Measurements from ENCODE around the gene TUBB2B. TPM values are rescaled to one million over a fixed set of nuclear protein-coding genes. Genes with fewer than 3 reads are reported as not detected.

The TUBB2B gene
- total and polyA plus RNA-seq, 4 donors, result 0.85 to 4.3 (median 2.6) TPM

DNA sequence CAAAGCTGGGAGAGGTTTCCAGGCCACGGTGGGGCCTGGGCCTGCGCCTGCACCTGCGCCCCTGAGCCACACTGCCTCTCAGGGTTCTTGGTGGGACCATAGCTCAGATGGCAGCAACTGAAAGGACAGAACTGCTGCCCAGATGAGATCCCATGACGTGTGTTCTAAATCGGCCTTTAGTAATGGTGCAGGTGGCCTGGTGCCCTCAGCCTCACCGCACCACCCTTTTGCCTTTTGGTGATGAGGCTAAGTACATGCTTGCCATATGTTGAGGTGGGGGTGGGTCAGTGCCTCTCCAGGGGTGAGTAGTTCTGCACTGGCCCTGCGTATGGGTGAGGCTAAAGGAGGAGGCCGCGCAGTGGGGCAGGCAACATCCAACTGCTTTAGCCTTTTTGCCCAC, 38.7 kb upstream of the TUBB2B start:
- Histone ChIP-seq H3K36me3 (ENCODE audit: control insufficient read depth in 4 of 4, insufficient read depth in 4 of 4, low read length in 4 of 4) (peaks cover 8 to 34% (median 16%) of the 10 kb centered on the region in 4 donors), H3K27ac (ENCODE audit: low read depth in 1 of 2, low read length in 1 of 2) (no peak overlapping the region), H3K4me3 (no peak overlapping the region), H3K9me3 (ENCODE audit: control insufficient read depth in 4 of 4, insufficient read depth in 3 of 4, low read length in 3 of 4) (no peaks in the 10 kb centered on the region), H3K9ac (ENCODE audit: insufficient read depth in 1 of 2, low read length in 2 of 2) (no peak overlapping the region), H3K27me3 (ENCODE audit: control insufficient read depth in 3 of 3, insufficient read depth in 3 of 3, low read length in 2 of 3) (no peaks in the 10 kb centered on the region), H3K4me1 (ENCODE audit: control insufficient read depth in 5 of 5, insufficient read depth in 5 of 5, low read length in 5 of 5) (peaks cover 0 to 7% (median under 1%) of the 10 kb centered on the region in 5 donors)
- TF ChIP-seq, protein P1, sequence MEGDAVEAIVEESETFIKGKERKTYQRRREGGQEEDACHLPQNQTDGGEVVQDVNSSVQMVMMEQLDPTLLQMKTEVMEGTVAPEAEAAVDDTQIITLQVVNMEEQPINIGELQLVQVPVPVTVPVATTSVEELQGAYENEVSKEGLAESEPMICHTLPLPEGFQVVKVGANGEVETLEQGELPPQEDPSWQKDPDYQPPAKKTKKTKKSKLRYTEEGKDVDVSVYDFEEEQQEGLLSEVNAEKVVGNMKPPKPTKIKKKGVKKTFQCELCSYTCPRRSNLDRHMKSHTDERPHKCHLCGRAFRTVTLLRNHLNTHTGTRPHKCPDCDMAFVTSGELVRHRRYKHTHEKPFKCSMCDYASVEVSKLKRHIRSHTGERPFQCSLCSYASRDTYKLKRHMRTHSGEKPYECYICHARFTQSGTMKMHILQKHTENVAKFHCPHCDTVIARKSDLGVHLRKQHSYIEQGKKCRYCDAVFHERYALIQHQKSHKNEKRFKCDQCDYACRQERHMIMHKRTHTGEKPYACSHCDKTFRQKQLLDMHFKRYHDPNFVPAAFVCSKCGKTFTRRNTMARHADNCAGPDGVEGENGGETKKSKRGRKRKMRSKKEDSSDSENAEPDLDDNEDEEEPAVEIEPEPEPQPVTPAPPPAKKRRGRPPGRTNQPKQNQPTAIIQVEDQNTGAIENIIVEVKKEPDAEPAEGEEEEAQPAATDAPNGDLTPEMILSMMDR (IDR thresholded peaks at IDR 0.05; ENCODE audit: control extremely low read depth, extremely low read depth), result no peak
- no peak for ATAC-seq (ENCODE audit: insufficient read depth, low FRiP score)
- no peak for DNase-seq
- 52 to 63% methylated on average over 9 of the region's 9 CpGs for WGBS, 2 donors

DNA sequence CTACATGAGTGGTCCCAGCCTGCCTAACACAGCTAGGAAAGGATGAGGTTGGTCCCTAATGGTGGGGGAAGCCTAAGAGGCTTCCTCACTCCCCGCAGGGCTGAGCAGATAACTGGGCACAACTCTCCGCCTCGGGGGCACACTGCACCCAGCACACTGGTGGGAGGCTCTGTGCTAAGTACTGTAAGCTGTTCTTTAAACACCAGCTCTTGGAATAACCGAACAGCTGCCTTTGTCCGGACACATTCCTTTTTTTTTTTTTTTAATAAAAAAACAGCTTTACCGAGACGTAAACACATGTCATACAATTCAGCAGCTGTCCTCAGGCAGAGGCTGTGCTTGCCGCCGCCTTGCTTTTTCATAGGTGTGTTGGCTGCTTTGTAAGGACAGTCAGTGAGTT, 38.2 kb upstream of the TUBB2B start:
- Histone ChIP-seq H3K4me3 (no peak overlapping the region), H3K9ac (ENCODE audit: insufficient read depth in 1 of 2, low read length in 2 of 2) (no peak overlapping the region), H3K27ac (ENCODE audit: low read depth in 1 of 2, low read length in 1 of 2) (no peak overlapping the region), H3K36me3 (ENCODE audit: control insufficient read depth in 4 of 4, insufficient read depth in 4 of 4, low read length in 4 of 4) (peaks cover 8 to 30% (median 14%) of the 10 kb centered on the region in 4 donors), H3K4me1 (ENCODE audit: control insufficient read depth in 5 of 5, insufficient read depth in 5 of 5, low read length in 5 of 5) (peaks cover 0 to 10% (median 6%) of the 10 kb centered on the region in 5 donors), H3K27me3 (ENCODE audit: control insufficient read depth in 3 of 3, insufficient read depth in 3 of 3, low read length in 2 of 3) (no peaks in the 10 kb centered on the region), H3K9me3 (ENCODE audit: control insufficient read depth in 4 of 4, insufficient read depth in 3 of 4, low read length in 3 of 4) (no peaks in the 10 kb centered on the region)
- DNase-seq, result no peak
- TF ChIP-seq, protein P1 (IDR thresholded peaks at IDR 0.05; ENCODE audit: control extremely low read depth, extremely low read depth), result no peak
- ATAC-seq (ENCODE audit: insufficient read depth, low FRiP score), result no peak
- 66 to 67% methylated on average over 9 of the region's 9 CpGs for WGBS, 2 donors

DNA sequence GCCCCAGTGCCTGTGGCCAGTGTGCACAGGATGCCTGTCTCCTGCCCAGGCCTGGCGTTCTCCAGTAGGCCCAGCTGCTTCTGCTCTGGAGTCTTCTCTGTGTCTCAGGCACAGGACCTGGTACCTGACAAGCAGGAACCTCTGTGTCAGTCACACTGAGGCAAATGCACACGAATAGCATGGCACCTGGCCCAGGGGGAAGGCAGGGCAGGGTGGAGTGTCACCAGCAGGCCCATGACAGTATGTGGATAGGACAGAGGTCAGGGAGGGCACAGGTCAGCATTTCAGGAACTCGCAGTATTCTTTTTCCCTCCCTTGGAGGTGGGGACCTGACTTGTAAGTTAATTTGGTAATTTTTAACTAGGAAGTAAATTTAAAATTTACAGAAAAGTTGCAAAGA, 36.9 kb upstream of the TUBB2B start:
- Histone ChIP-seq H3K27me3 (ENCODE audit: control insufficient read depth in 3 of 3, insufficient read depth in 3 of 3, low read length in 2 of 3) (no peaks in the 10 kb centered on the region), H3K9me3 (ENCODE audit: control insufficient read depth in 4 of 4, insufficient read depth in 3 of 4, low read length in 3 of 4) (no peaks in the 10 kb centered on the region), H3K4me3 (no peak overlapping the region), H3K4me1 (ENCODE audit: control insufficient read depth in 5 of 5, insufficient read depth in 5 of 5, low read length in 5 of 5) (peaks cover 0 to 16% (median 10%) of the 10 kb centered on the region in 5 donors), H3K27ac (ENCODE audit: low read depth in 1 of 2, low read length in 1 of 2) (no peak overlapping the region), H3K36me3 (ENCODE audit: control insufficient read depth in 4 of 4, insufficient read depth in 4 of 4, low read length in 4 of 4) (peaks cover 3 to 23% (median 10%) of the 10 kb centered on the region in 4 donors), H3K9ac (ENCODE audit: insufficient read depth in 1 of 2, low read length in 2 of 2) (no peak overlapping the region)
- no peak for ATAC-seq (ENCODE audit: insufficient read depth, low FRiP score)
- 83 to 85% methylated on average over 3 of the region's 3 CpGs for WGBS, 2 donors
- DNase-seq, result no peak
- TF ChIP-seq, protein P1 (IDR thresholded peaks at IDR 0.05; ENCODE audit: control extremely low read depth, extremely low read depth), result no peak

DNA sequence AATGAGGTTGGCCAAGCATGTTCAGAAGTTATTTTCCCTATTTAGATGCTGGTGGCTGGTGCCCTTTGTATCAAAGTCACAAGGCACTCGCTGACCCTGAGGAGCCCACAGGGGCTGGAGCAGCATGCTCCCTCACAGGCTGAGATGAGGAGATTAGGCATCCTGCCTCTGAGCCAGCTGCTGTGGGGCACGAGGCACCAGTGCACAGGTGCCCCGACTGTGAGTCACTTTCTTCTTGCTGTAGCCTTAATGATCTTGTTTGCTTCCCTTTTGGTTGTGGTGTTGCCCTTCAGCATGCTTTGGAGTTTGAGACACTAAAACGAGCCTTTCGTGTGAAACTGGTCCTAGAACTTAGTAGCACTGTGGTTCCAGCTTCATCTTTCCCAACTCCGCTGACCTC, 35.6 kb upstream of the TUBB2B start:
- Histone ChIP-seq H3K36me3 (ENCODE audit: control insufficient read depth in 4 of 4, insufficient read depth in 4 of 4, low read length in 4 of 4) (peaks cover 0 to 19% (median 5%) of the 10 kb centered on the region in 4 donors), H3K9me3 (ENCODE audit: control insufficient read depth in 4 of 4, insufficient read depth in 3 of 4, low read length in 3 of 4) (no peaks in the 10 kb centered on the region), H3K4me1 (ENCODE audit: control insufficient read depth in 5 of 5, insufficient read depth in 5 of 5, low read length in 5 of 5) (peaks cover 0 to 17% (median 10%) of the 10 kb centered on the region in 5 donors), H3K9ac (ENCODE audit: insufficient read depth in 1 of 2, low read length in 2 of 2) (no peak overlapping the region), H3K4me3 (no peak overlapping the region), H3K27me3 (ENCODE audit: control insufficient read depth in 3 of 3, insufficient read depth in 3 of 3, low read length in 2 of 3) (no peaks in the 10 kb centered on the region), H3K27ac (ENCODE audit: low read depth in 1 of 2, low read length in 1 of 2) (no peak overlapping the region)
- no peak for ATAC-seq (ENCODE audit: insufficient read depth, low FRiP score)
- 83 to 89% methylated on average over 6 of the region's 6 CpGs for WGBS, 2 donors
- DNase-seq, result no peak
- TF ChIP-seq, protein P1 (IDR thresholded peaks at IDR 0.05; ENCODE audit: control extremely low read depth, extremely low read depth), result no peak
